Activated T-cell treated with anti-CD3 and anti-CD28 coated beads, Interleukin-2, amount 50 U/mL, for 24 hours (primary cell): ENCODE data around the gene LOC128125822.
"Not testable (repeated sequence)": the region's sequence is repeated elsewhere in the genome, so short reads cannot be mapped to it uniquely, and the experiment has no call there.

Experiments
- DNase-seq: peaks from one replicate; pipeline ENCODE4 v3.0.0-alpha.2; 2020
- H3K27ac Mint-ChIP-seq: 2 replicates; pipeline ENCODE4 v1.8.0; 2020; ENCODE audit warnings: mild to moderate bottlenecking, mixed read lengths
- H3K27me3 Mint-ChIP-seq: 2 replicates; pipeline ENCODE4 v1.8.0; 2020; ENCODE audit warnings: mixed read lengths
- H3K36me3 Mint-ChIP-seq: 2 replicates; pipeline ENCODE4 v1.8.0; 2020; ENCODE audit warnings: low read depth, mixed read lengths
- H3K4me1 Mint-ChIP-seq: 2 replicates; pipeline ENCODE4 v1.8.0; 2020; ENCODE audit warnings: low read depth, mixed read lengths
- H3K4me3 Mint-ChIP-seq: 2 replicates; pipeline ENCODE4 v1.8.0; 2020; ENCODE audit warnings: mild to moderate bottlenecking, moderate library complexity, mixed read lengths
- H3K9me3 Mint-ChIP-seq: 2 replicates; pipeline ENCODE4 v1.8.0; 2020; ENCODE audit warnings: mixed read lengths

Gene LOC128125822

GRCh38 chr6:63584125-63584514 lies 11.8 kb downstream of the LOC128125822 start:
- no peak for DNase-seq
- no peaks in the 10 kb centered on the region for H3K27me3 Mint-ChIP-seq
- H3K4me3 Mint-ChIP-seq, result no peak overlapping the region
- H3K27ac Mint-ChIP-seq, result no peak overlapping the region
- peaks cover 45% of the 10 kb centered on the region for H3K36me3 Mint-ChIP-seq
- no peaks in the 10 kb centered on the region for H3K9me3 Mint-ChIP-seq
- no peaks in the 10 kb centered on the region for H3K4me1 Mint-ChIP-seq

- H3K4me3 Mint-ChIP-seq, result no peak overlapping the region
- no peak overlapping the region for H3K27ac Mint-ChIP-seq
- no peaks in the 10 kb centered on the region for H3K9me3 Mint-ChIP-seq
- H3K27me3 Mint-ChIP-seq, result no peaks in the 10 kb centered on the region
- peaks cover 41% of the 10 kb centered on the region for H3K36me3 Mint-ChIP-seq
- no peaks in the 10 kb centered on the region for H3K4me1 Mint-ChIP-seq
- DNase-seq, result no peak
Measured at GRCh38 chr6:63584566-63584965, 12.3 kb downstream of the LOC128125822 start.

DNA sequence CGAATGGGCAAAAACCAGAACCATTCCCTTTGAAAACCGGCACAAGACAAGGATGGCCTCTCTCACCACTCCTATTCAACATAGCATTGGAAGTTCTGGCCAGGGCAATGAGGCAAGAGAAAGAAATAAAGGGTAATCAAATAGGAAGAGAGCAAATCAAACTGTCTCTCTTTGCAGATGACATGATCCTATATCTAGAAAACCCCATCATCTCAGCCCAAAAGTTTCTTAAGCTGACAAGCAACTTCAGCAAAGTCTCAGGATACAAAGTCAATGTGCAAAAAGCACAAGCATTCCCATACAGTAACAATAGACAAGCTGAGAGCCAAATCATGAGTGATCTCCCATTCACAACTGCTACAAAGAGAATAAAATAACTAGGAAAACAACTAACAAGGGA lies 13.4 kb downstream of the LOC128125822 start:
- not testable (repeated sequence) for H3K4me3 Mint-ChIP-seq, H3K9me3 Mint-ChIP-seq, H3K27ac Mint-ChIP-seq, DNase-seq, H3K27me3 Mint-ChIP-seq, H3K4me1 Mint-ChIP-seq
- H3K36me3 Mint-ChIP-seq, result peaks cover 30% of the 10 kb centered on the region

DNA sequence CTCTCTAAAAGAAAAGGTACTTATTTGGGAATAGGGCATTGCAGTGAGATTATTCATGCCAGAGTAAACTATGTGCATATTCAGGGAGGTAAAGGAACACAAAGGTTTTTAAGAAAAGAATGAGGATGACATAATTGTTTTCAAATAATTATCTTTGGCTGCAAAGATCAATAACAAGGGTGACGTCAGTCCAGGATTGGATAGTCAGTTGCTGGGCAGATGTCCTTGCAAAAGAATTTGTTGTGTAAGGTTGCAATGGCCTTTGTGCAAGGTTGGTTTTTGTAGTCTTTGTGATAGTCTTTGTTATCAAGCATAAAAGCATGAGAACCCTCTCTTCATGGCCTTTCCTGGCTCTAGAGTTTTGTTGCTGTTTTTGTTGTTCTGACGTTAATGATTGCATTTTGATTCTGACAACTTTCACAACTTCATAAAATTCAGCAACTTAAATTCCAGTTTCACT lies 17.7 kb downstream of the LOC128125822 start:
- Mint-ChIP-seq H3K27me3 (peaks cover 3% of the 10 kb centered on the region), H3K4me3 (no peak overlapping the region), H3K9me3 (no peaks in the 10 kb centered on the region), H3K27ac (no peak overlapping the region), H3K4me1 (no peaks in the 10 kb centered on the region), H3K36me3 (no peaks in the 10 kb centered on the region)
- DNase-seq, result no peak

DNA sequence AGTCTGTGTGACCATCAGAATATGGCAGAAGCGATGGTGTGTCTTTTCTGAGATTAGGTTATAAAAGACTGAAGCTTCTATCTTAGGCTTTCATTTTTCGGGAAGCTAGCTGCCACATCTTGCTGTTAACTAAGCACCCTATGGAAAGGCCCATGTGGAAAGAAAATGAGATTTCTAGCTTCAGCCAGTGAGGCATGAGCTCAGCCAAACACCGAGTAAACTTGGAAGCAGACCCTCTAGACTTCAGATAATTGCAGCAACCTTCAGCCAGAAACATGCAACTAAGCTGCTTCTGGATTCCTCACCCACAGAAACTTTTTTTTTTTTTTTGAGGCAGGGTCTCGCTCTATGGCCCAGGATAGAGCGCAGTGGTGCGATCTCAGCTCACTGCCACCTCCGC lies 20.6 kb downstream of the LOC128125822 start:
- H3K4me3 Mint-ChIP-seq, result no peak overlapping the region
- peaks cover 3% of the 10 kb centered on the region for H3K4me1 Mint-ChIP-seq
- H3K27ac Mint-ChIP-seq, result no peak overlapping the region
- H3K36me3 Mint-ChIP-seq, result no peaks in the 10 kb centered on the region
- H3K27me3 Mint-ChIP-seq, result peaks cover 9% of the 10 kb centered on the region
- no peaks in the 10 kb centered on the region for H3K9me3 Mint-ChIP-seq
- no peak for DNase-seq

DNA sequence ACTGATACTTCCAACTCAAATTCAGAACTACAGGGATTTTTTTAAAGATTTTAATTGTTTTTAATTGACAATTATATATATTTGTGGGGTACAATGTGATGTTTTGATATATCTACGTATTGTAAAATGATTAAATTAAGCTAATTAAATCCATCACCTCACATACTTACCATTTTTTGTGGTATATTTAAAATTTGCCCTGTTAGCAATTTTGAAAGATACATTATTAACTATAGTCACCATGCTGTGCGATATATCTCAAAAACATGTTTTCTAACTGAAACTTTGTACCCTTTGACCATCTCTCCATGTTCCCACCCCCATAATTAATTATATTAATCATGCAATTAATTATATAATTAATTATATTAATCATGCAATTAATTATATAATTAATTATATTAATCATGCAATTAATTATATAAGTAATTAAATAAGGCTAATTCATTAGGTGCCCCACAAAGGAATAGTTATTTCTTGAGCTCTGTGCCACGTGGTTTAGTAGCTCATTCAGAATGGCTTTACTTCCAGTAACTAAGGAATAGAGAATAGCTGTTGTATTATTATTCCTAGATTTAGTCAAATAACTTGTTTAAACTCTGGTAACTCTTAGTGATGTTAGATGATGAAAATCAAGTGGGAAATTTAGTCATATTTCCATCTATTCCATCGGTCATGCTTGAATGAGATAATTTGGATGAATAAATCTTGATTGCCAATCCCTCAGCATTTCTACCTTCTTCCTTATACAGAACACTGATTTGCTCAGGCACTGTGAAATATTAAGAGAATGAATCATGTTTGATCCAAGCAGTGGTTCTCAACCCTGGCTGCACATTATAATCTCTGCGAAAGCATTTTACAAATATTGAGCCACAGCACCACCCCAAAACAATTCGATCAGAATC lies 25.1 kb downstream of the LOC128125822 start:
- no peak overlapping the region for H3K27ac Mint-ChIP-seq
- no peak for DNase-seq

DNA sequence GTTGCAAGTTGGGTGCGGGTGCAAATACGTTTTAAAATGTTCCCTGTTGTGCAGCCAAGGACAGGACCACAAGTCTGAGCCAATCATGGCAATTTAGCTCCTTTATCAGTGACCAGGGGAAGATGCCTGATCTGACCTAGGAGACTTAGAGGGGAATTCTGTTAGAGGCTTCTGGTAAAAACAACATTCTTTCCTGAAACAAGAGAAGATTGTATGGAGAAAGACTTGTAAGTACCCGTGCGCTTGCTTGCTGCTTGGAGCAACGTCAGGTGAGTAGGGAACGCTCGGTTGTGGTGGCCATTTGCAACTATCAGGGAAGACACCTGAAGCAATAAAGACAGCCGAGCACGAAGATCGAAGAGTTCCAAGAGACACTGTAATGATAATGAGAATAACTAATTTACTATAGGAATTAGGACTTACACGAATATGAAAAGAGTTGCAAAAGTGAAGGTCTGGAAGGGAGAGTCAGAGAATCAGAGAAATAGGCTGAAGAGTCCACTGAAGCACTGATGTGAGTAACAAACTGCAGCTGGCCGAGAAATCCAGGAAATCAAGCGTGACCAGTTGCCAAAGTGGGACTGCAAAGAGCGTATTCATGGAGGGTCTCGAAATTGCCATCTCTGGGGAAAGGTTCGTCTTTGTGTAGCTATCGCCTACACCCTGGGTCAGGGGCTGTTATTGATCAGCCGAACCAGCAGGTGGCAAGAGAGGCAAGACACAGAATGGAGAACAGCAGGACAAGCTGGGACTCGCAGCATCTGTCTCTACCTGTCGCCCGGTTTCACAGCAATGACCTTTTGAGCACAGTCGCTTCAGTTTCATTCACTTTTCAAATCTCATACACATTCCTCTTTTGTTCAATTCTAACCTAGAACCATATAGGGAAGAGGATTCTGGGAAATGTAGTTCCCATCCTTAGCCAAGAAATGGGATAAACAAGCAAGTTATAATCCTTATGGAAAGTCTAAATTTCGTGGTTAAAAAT lies 26.1 kb downstream of the LOC128125822 start:
- DNase-seq, result peak; percentile 77
- Mint-ChIP-seq H3K36me3 (no peaks in the 10 kb centered on the region), H3K4me3 (peak overlapping the region; percentile 80), H3K9me3 (no peaks in the 10 kb centered on the region), H3K27ac (peak overlapping the region; percentile 24), H3K4me1 (peaks cover 16% of the 10 kb centered on the region), H3K27me3 (peaks cover 10% of the 10 kb centered on the region)

More for the DNA sequence above, 25.1 kb downstream of the LOC128125822 start:
- Mint-ChIP-seq H3K27me3 (peaks cover 10% of the 10 kb centered on the region), H3K36me3 (no peaks in the 10 kb centered on the region), H3K4me1 (peaks cover 16% of the 10 kb centered on the region), H3K9me3 (no peaks in the 10 kb centered on the region), H3K4me3 (peak overlapping the region; percentile 80)

GRCh38 chr6:63599243-63599642 lies 27.0 kb downstream of the LOC128125822 start:
- H3K27ac Mint-ChIP-seq, result no peak overlapping the region
- H3K4me3 Mint-ChIP-seq, result peak overlapping the region; percentile 80
- H3K4me1 Mint-ChIP-seq, result peaks cover 16% of the 10 kb centered on the region
- H3K36me3 Mint-ChIP-seq, result no peaks in the 10 kb centered on the region
- peaks cover 10% of the 10 kb centered on the region for H3K27me3 Mint-ChIP-seq
- DNase-seq, result no peak
- H3K9me3 Mint-ChIP-seq, result no peaks in the 10 kb centered on the region

DNA sequence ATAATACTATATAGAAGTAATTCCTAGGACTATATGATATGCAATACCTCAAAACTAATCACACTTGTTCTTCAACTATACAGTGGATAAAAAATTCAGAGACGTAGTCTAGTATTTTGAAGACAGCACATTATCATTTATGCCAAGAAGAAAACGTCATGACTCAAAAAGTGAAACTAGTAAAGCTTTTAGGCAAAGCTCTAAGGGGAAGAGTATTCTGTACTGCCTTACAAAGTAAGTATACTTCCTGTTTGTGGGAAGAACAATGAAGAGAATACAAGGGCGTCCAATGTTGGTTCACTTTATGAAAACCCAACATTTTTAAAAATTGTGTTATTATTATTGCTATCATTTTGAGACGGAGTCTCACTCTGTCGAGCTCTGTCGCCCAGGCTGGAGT lies 27.9 kb downstream of the LOC128125822 start:
- no peaks in the 10 kb centered on the region for H3K36me3 Mint-ChIP-seq
- no peak for DNase-seq
- peaks cover 16% of the 10 kb centered on the region for H3K4me1 Mint-ChIP-seq
- no peaks in the 10 kb centered on the region for H3K9me3 Mint-ChIP-seq
- H3K4me3 Mint-ChIP-seq, result no peak overlapping the region
- H3K27me3 Mint-ChIP-seq, result peaks cover 8% of the 10 kb centered on the region
- H3K27ac Mint-ChIP-seq, result no peak overlapping the region

DNA sequence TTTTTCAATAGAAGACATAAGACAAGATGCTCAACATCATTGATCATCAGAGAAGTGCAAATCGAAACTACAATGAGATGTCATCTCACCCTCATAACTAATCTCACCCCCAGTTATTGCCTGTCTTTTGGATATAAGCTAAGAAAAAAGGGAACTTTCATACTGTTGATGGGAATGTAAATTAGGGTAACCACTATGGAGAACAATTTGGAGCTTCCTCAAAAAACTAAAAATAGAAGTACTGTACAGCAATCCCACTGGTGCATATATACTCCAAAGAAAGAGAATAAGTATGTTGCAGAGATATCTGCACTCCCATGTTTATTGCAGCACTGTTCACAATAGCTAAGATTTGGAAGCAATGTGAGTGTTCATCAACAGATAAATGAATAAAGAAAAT lies 37.0 kb downstream of the LOC128125822 start:
- Mint-ChIP-seq H3K4me3 (no peak overlapping the region), H3K27me3 (peaks cover 6% of the 10 kb centered on the region), H3K27ac (no peak overlapping the region), H3K36me3 (no peaks in the 10 kb centered on the region), H3K9me3 (no peaks in the 10 kb centered on the region), H3K4me1 (no peaks in the 10 kb centered on the region)
- DNase-seq, result no peak

GRCh38 chr6:63610944-63611343 lies 38.7 kb downstream of the LOC128125822 start:
- peaks cover 4% of the 10 kb centered on the region for H3K27me3 Mint-ChIP-seq
- DNase-seq, result no peak
- no peaks in the 10 kb centered on the region for H3K4me1 Mint-ChIP-seq
- no peak overlapping the region for H3K27ac Mint-ChIP-seq
- no peaks in the 10 kb centered on the region for H3K9me3 Mint-ChIP-seq
- H3K36me3 Mint-ChIP-seq, result no peaks in the 10 kb centered on the region
- no peak overlapping the region for H3K4me3 Mint-ChIP-seq

GRCh38 chr6:63611560-63611959 lies 39.3 kb downstream of the LOC128125822 start:
- DNase-seq, result no peak
- no peak overlapping the region for H3K27ac Mint-ChIP-seq
- no peaks in the 10 kb centered on the region for H3K9me3 Mint-ChIP-seq
- H3K27me3 Mint-ChIP-seq, result peaks cover 7% of the 10 kb centered on the region
- no peak overlapping the region for H3K4me3 Mint-ChIP-seq
- H3K4me1 Mint-ChIP-seq, result no peaks in the 10 kb centered on the region
- H3K36me3 Mint-ChIP-seq, result no peaks in the 10 kb centered on the region

GRCh38 chr6:63615590-63615989 lies 43.3 kb downstream of the LOC128125822 start:
- no peak overlapping the region for H3K4me3 Mint-ChIP-seq

More at GRCh38 chr6:63615590-63615989, 43.3 kb downstream of the LOC128125822 start:
- no peak for DNase-seq
- Mint-ChIP-seq H3K9me3 (no peaks in the 10 kb centered on the region), H3K36me3 (no peaks in the 10 kb centered on the region), H3K4me1 (no peaks in the 10 kb centered on the region), H3K27me3 (peaks cover 18% of the 10 kb centered on the region), H3K27ac (no peak overlapping the region)
